Activated T-helper 2 cell treated with anti-CD3 and anti-CD28 coated beads, Interferon-gamma antibody, Interleukin-2, Interleukin-4, amounts not matched to agents 10 μg/mL and 5 μg/mL and 100 μg/mL, durations not matched to agents 14 hours and 24 hours and 36 hours (primary cell): ENCODE data around the gene SH3BGRL3. TPM values are rescaled to one million over a fixed set of nuclear protein-coding genes. Genes with fewer than 3 reads are reported as not detected.
"Not testable (repeated sequence)": the region's sequence is repeated elsewhere in the genome, so short reads cannot be mapped to it uniquely, and the experiment has no call there.

Experiments
- DNase-seq: peaks from one replicate; pipeline ENCODE4 v3.0.0; 2021; ENCODE audit warnings: low spot score
- H3K27ac Mint-ChIP-seq: one replicate; pipeline ENCODE4 v1.8.0; 2021; ENCODE audit warnings: mixed read lengths
- H3K27me3 Mint-ChIP-seq: one replicate; pipeline ENCODE4 v1.8.0; 2021; ENCODE audit warnings: low read depth, mixed read lengths
- H3K36me3 Mint-ChIP-seq: one replicate; pipeline ENCODE4 v1.8.0; 2021; ENCODE audit warnings: low read depth, mixed read lengths
- H3K4me1 Mint-ChIP-seq: one replicate; pipeline ENCODE4 v1.8.0; 2021; ENCODE audit warnings: low read depth, mixed read lengths
- H3K4me3 Mint-ChIP-seq: one replicate; pipeline ENCODE4 v1.8.0; 2021; ENCODE audit warnings: low read depth, mild to moderate bottlenecking, moderate library complexity, mixed read lengths
- H3K9me3 Mint-ChIP-seq: one replicate; pipeline ENCODE4 v1.8.0; 2021; ENCODE audit warnings: mixed read lengths
- intact Hi-C: fragments of 100-400 bp; cut with micrococcal nuclease; formaldehyde crosslinking; loops from one replicate; pipeline ENCODE4 v1.15.1; 2023
- total RNA-seq: library from RNA; stranded (reverse); gene quantifications from 2 replicates; pipeline ENCODE4 v1.2.3, GENCODE V29; 2022

The SH3BGRL3 gene
- total RNA-seq: 437 TPM in 2 replicates

GRCh38 chr1:26279456-26280332, at the start of gene SH3BGRL3:
Gene SH3BGRL3, plus strand, starts transcription at chr1:26280086. Its CDS starts 70 bp downstream, at chr1:26280156.
- H3K27me3 Mint-ChIP-seq: no peaks in the 10 kb centered on the region
- H3K9me3 Mint-ChIP-seq: no peaks in the 10 kb centered on the region
- H3K27ac Mint-ChIP-seq: peak within 1 kb of the TSS; percentile 97
- H3K4me3 Mint-ChIP-seq: peak within 1 kb of the TSS; percentile 93
- DNase-seq: peak; percentile 84
- H3K4me1 Mint-ChIP-seq: peaks cover 76% of the 10 kb centered on the region
- intact Hi-C loops: loop anchor here (5.0 to 10.0 kb wide), 4 partner anchors 83 to 265 kb away; partner anchors contain the start of gene HMGN2
- H3K36me3 Mint-ChIP-seq: peaks cover 71% of the 10 kb centered on the region

GRCh38 chr1:26230682-26231081, 49.2 kb upstream of the SH3BGRL3 start:
- intact Hi-C loops, H3K4me3 Mint-ChIP-seq, H3K9me3 Mint-ChIP-seq, H3K36me3 Mint-ChIP-seq, H3K27ac Mint-ChIP-seq, DNase-seq: not testable (repeated sequence)
- peaks cover 14% of the 10 kb centered on the region for H3K4me1 Mint-ChIP-seq
- H3K27me3 Mint-ChIP-seq: peaks cover 15% of the 10 kb centered on the region

DNA sequence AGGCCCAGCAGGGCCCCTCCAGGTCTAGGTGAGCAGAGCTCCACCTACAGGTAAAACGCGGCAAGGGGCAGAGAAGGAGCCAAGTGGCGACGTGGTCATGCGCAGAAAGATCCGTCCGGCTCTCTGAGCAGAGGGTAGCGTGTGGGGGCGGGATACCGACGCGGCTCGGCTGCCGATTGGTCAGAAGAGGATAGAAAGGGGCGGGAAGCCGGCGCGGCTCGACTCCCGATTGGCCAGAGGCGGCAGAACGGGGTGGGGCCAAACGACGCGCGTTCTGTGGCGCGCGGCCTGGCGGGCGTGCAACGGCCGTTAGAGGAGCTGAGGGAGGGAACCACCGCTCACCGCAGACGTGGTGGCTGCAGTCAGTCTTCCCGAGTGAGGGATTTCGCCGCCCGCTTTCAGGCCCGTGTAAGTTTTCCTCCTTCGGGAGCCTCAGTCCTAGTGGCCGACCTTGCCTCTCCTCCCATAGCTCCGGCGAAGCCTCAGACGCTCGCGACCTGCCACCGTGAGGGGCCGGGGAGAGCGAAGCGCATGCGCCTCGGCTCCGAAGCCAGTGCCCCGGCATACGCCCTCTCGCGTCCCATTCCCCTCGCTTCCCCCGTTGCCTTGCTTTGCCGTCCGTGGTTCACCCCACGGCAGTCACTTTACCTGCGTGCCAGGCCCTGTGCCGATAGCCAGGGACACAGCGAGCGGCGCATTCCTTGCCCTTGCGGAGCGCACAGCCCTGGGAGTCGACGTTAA, 45.8 kb upstream of the SH3BGRL3 start, which contains the start of gene CEP85:
CEP85 (plus strand) TSS at position 298 of the 741 bp plus-strand sequence. CDS start 5,584 bp downstream, outside the sequence.
- Mint-ChIP-seq H3K36me3 (peaks cover 15% of the 10 kb centered on the region), H3K27me3 (peaks cover 1% of the 10 kb centered on the region), H3K9me3 (no peaks in the 10 kb centered on the region), H3K27ac (peak within 1 kb of the TSS; percentile 92), H3K4me3 (peak within 1 kb of the TSS; percentile 100), H3K4me1 (peaks cover 38% of the 10 kb centered on the region)
- intact Hi-C loops: loop anchor here (1.0 to 2.0 kb wide), 3 partner anchors 41 to 123 kb away; partner anchors contain the start of genes PDIK1L and ZNF593
- peak; percentile 98 for DNase-seq

DNA sequence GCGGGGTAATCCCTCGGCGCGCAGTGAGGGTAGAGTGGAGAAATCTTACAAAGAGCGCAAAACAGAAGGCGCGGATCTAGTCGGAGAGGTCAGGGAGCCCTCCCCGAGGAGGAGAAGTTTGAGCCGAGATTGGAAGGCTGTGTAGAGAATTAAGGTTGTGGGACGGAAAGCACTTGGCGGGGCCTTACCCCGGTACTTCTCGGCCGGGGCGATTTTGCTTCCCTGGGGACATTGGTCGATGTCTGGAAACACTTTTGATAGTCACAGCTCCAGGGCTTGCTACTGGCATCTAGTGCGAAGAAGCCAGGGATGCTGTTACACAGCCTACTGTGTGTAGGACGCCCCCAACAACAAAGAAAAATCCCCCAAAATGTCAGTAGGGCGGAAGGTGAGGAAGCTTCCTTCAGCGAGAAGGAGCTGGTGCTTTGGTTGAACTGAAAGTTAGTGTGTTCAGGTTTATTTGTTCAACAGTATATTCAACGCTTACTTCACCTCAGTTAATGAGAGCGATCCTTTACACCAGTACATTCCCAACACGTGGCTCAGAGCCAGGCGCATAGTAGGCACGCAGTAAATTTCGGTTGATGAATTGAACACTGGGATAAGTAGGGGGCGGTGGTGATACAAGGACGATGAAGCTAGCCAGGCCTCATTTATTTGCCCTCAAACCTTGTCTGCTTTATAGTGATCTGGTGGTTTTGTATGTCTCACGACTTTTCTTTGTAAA, 45.1 kb upstream of the SH3BGRL3 start:
- peak; percentile 13 for DNase-seq

GRCh38 chr1:26237230-26237966, 42.5 kb upstream of the SH3BGRL3 start:
- no peak for DNase-seq
- H3K27me3 Mint-ChIP-seq: no peaks in the 10 kb centered on the region
- intact Hi-C loops: loop anchor here (5.0 kb wide), 2 partner anchors 70 to 200 kb away; partner anchors contain the start of gene UBXN11
- peak overlapping the region; percentile 56 for H3K27ac Mint-ChIP-seq
- peaks cover 34% of the 10 kb centered on the region for H3K36me3 Mint-ChIP-seq
- peak overlapping the region; percentile 45 for H3K4me3 Mint-ChIP-seq
- peaks cover 38% of the 10 kb centered on the region for H3K4me1 Mint-ChIP-seq
- no peaks in the 10 kb centered on the region for H3K9me3 Mint-ChIP-seq

More for the DNA sequence above, 45.1 kb upstream of the SH3BGRL3 start:
- H3K27me3 Mint-ChIP-seq: peaks cover 1% of the 10 kb centered on the region
- H3K4me3 Mint-ChIP-seq: peak overlapping the region; percentile 100
- peak overlapping the region; percentile 92 for H3K27ac Mint-ChIP-seq
- intact Hi-C loops: loop anchor here (1.0 to 5.0 kb wide), 4 partner anchors 40 to 198 kb away; partner anchors contain the start of genes PDIK1L and UBXN11
- H3K4me1 Mint-ChIP-seq: peaks cover 38% of the 10 kb centered on the region
- H3K36me3 Mint-ChIP-seq: peaks cover 18% of the 10 kb centered on the region
- H3K9me3 Mint-ChIP-seq: no peaks in the 10 kb centered on the region

DNA sequence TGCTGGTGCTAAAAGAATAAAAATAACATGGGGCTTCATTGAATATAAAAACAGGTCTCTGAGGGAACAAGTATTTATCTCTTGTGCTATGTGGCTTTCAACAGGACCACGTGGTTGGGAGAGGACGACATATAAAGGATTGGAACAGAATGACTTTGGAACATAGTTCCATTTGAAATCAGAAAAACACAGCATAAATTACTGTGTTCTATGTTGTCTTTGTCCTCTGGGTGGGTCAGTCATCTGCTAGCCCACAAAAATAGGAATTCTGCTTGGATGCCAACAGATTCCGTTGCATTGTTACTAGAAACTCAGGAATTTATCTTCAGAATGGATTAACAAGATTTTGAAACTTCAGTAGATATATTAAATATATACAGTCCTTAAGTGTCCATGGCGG, 40.0 kb upstream of the SH3BGRL3 start:
- DNase-seq: no peak
- no peak overlapping the region for H3K4me3 Mint-ChIP-seq
- no peaks in the 10 kb centered on the region for H3K27me3 Mint-ChIP-seq
- intact Hi-C loops: loop anchor here (5.0 kb wide), 2 partner anchors 67 to 203 kb away; partner anchors contain the start of gene UBXN11
- H3K27ac Mint-ChIP-seq: no peak overlapping the region
- peaks cover 55% of the 10 kb centered on the region for H3K36me3 Mint-ChIP-seq
- peaks cover 34% of the 10 kb centered on the region for H3K4me1 Mint-ChIP-seq
- no peaks in the 10 kb centered on the region for H3K9me3 Mint-ChIP-seq

GRCh38 chr1:26252718-26253117, 27.2 kb upstream of the SH3BGRL3 start:
- intact Hi-C loops: no loop called here
- no peak for DNase-seq
- Mint-ChIP-seq H3K4me1 (peaks cover 6% of the 10 kb centered on the region), H3K9me3 (no peaks in the 10 kb centered on the region), H3K36me3 (peaks cover 59% of the 10 kb centered on the region), H3K4me3 (no peak overlapping the region), H3K27ac (no peak overlapping the region), H3K27me3 (no peaks in the 10 kb centered on the region)

GRCh38 chr1:26254404-26254803, 25.5 kb upstream of the SH3BGRL3 start:
- Mint-ChIP-seq H3K36me3 (peaks cover 65% of the 10 kb centered on the region), H3K4me3 (no peak overlapping the region), H3K27ac (no peak overlapping the region), H3K9me3 (no peaks in the 10 kb centered on the region), H3K4me1 (peaks cover 6% of the 10 kb centered on the region), H3K27me3 (no peaks in the 10 kb centered on the region)
- intact Hi-C loops: no loop called here
- no peak for DNase-seq

DNA sequence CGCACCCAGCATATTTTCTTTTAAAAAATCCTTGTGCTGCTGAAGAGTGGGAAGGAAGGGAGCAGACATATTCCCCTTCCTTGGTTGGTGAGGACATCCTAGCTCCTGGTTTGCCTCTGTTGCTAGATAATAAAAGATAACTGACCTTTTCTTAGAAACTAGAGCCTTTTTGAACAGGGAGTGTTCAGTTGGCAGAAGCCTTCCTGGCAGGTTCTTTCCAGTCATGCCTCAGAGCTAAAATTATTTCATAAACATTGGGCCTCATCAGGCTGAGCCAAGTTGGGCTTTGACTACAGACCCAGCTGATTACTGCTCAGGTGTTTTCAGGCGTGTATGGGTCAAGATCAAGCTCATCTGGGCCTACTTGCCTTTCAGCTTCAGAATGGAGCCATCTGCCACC, 22.7 kb upstream of the SH3BGRL3 start:
- Mint-ChIP-seq H3K27ac (no peak overlapping the region), H3K9me3 (no peaks in the 10 kb centered on the region), H3K4me3 (no peak overlapping the region), H3K4me1 (peaks cover 6% of the 10 kb centered on the region), H3K27me3 (no peaks in the 10 kb centered on the region), H3K36me3 (peaks cover 79% of the 10 kb centered on the region)
- intact Hi-C loops: no loop called here
- no peak for DNase-seq

DNA sequence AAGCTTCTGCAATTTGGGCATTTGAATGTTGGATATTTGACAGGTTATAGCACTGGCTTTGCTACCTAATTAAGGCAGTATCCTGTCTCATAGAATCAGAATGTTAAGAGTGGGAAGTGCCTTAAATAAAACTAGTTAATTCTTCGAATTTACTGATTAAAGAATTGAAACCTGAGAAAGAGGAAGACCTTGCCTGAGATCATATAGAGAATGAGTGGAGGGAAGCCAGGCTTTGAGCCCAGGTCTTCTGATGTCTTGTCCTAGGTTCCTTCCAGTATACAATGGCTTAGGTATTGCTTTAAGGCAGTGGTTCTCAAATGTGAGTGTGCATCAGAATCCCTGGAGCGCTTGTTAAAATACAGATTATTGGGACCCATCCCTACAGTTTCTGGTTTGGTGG, 20.9 kb upstream of the SH3BGRL3 start:
- H3K27ac Mint-ChIP-seq: no peak overlapping the region
- no peaks in the 10 kb centered on the region for H3K4me1 Mint-ChIP-seq
- peaks cover 85% of the 10 kb centered on the region for H3K36me3 Mint-ChIP-seq
- intact Hi-C loops: no loop called here
- no peak for DNase-seq
- no peaks in the 10 kb centered on the region for H3K9me3 Mint-ChIP-seq
- H3K4me3 Mint-ChIP-seq: no peak overlapping the region
- no peaks in the 10 kb centered on the region for H3K27me3 Mint-ChIP-seq

- H3K4me3 Mint-ChIP-seq: no peak overlapping the region
Observed at GRCh38 chr1:26259578-26259977, 20.3 kb upstream of the SH3BGRL3 start.

More at GRCh38 chr1:26259578-26259977, 20.3 kb upstream of the SH3BGRL3 start:
- no peaks in the 10 kb centered on the region for H3K27me3 Mint-ChIP-seq
- DNase-seq: no peak
- intact Hi-C loops: no loop called here
- peak overlapping the region; percentile 23 for H3K27ac Mint-ChIP-seq
- no peaks in the 10 kb centered on the region for H3K4me1 Mint-ChIP-seq
- H3K9me3 Mint-ChIP-seq: no peaks in the 10 kb centered on the region
- peaks cover 84% of the 10 kb centered on the region for H3K36me3 Mint-ChIP-seq
